Kidney (tissue), 14 donors: Measurements from ENCODE around the gene TAOK1. TPM values are rescaled to one million over a fixed set of nuclear protein-coding genes. Genes with fewer than 3 reads are reported as not detected.

ENCODE experiments used
- DNase-seq, 5 donors: peaks; one replicate each; pipeline ENCODE4 v3.0.0-alpha.2; 2013 to 2020
- FAIRE-seq: peaks from 2 replicates; lab custom pipeline; 2012; peaks lifted over from hg19 to GRCh38; lab: Jason Lieb, UNC
- H3K27ac ChIP-seq, 2 donors: one replicate each; pipeline ENCODE4 v1.7.0; 2013; ENCODE audit warnings: low read depth in 2 of 2, low read length in 2 of 2, inconsistent platforms in 1 of 2
- H3K27me3 ChIP-seq: one replicate; pipeline ENCODE4 v1.7.1; 2013; ENCODE audit warnings: low read length, inconsistent platforms; ENCODE audit not compliant: control insufficient read depth, insufficient read depth
- H3K36me3 ChIP-seq, 3 donors: one replicate each; pipeline versions ENCODE4 v1.7.0 to v1.7.1; 2013; ENCODE audit warnings: low read length in 3 of 3, control low read depth in 1 of 3, inconsistent platforms in 1 of 3; ENCODE audit not compliant: insufficient read depth in 3 of 3, control insufficient read depth in 2 of 3
- H3K4me1 ChIP-seq, 3 donors: one replicate each; pipeline versions ENCODE4 v1.7.0 to v1.7.1; 2013; ENCODE audit warnings: low read length in 3 of 3, inconsistent platforms in 1 of 3, low read depth in 1 of 3; ENCODE audit not compliant: control insufficient read depth in 2 of 3, insufficient read depth in 2 of 3
- H3K4me3 ChIP-seq, 3 donors: one replicate each; pipeline versions ENCODE4 v1.7.0 to v1.8.1; 2013; ENCODE audit warnings: low read length in 3 of 3, control low read depth in 1 of 3, inconsistent platforms in 1 of 3
- H3K9ac ChIP-seq, 3 donors: one replicate each; pipeline versions ENCODE4 v1.7.0 to v1.7.1; 2013; ENCODE audit warnings: low read length in 3 of 3, control low read depth in 1 of 3, inconsistent platforms in 1 of 3
- H3K9me3 ChIP-seq, 3 donors: one replicate each; pipeline versions ENCODE4 v1.7.0 to v1.7.1; 2013; ENCODE audit warnings: low read length in 3 of 3, control low read depth in 1 of 3, inconsistent platforms in 1 of 3; ENCODE audit not compliant: control insufficient read depth in 2 of 3, insufficient read depth in 1 of 3
- intact Hi-C: fragments of 100-400 bp; cut with DNase I; formaldehyde crosslinking; loops from one replicate; pipeline ENCODE4 v1.11.1; 2022
- polyA plus RNA-seq: library from polyadenylated mRNA; stranded (reverse); fragments of 350-450 nt; fragmentation: Illumina TruSeq; extraction: RNeasy Lipid Tissue Mini Kit (QIAGEN cat#74804); gene quantifications from one replicate; pipeline ENCODE4 v1.2.3, GENCODE V29; 2014; ENCODE audit warnings: low read depth, low replicate concordance; ENCODE audit not compliant: insufficient read depth
- total RNA-seq: library from RNA; stranded (reverse); fragmentation: NEBNext Ultra II Directional; extraction: Animal tissue kit (Norgen Biotek cat#: 25700); gene quantifications from one replicate; pipeline ENCODE4 v1.2.1, GENCODE V29; 2021
- TF ChIP-seq, protein P1 (sequence below): IDR thresholded peaks from 3 replicates; pipeline ENCODE4 v1.5.1; 2012; ENCODE audit warnings: mild to moderate bottlenecking, moderate library complexity, borderline replicate concordance; ENCODE audit not compliant: insufficient read depth; ENCODE audit errors: extremely low read depth
- donor health status: control.
- donor health status: control.
- donor health status: control.
- donor health status: control.
- donor health status: control.
- donor health status: DM: yes; HTN: yes; CAD: no.
- donor health status: Normal renal cell carcinoma (clear cell type).

Gene TAOK1
- total and polyA plus RNA-seq, 2 donors from 2014 or later = 5.0 to 74.9 TPM

DNA sequence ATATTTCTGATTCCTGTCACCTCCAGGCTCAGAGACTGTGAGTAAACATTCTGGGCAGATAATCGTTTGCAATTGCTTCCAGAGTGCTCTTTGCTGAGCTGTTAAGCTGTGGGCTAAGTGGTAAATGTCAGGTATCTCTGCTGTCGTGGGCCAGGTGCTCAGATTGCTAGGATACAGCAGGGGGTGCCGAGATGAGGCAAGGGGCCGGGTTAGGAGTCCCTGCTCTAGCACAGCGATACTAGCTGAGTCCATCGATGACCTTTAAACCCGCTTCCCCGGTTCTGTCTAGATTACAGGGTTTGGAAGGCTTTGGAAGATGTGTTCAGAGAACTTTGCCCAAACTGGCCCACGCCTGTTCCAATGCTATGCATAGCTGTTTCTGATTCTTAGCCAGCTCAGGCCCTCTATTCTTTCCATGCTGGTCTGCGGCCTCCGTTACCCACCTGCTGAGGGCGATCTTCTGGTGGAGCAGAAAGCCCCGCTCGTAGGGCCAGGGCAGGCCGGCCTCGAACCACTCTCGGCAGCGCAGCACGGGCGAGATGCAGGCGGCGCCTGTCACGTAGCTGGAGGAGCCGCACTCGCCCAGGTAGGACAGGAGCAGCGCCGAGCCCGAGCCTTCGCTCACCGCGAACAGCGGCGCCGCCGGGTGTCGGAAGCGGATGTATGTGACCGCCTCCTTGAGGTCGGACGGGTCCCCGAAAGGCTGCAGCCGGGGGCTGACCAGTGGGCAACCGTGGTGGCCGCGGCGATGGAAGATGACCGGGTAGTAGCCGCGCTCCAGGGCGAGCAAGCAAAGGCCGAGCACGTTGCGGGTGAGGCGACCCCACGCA is 175.7 kb downstream of the TAOK1 start:
- TF ChIP-seq, protein P1, sequence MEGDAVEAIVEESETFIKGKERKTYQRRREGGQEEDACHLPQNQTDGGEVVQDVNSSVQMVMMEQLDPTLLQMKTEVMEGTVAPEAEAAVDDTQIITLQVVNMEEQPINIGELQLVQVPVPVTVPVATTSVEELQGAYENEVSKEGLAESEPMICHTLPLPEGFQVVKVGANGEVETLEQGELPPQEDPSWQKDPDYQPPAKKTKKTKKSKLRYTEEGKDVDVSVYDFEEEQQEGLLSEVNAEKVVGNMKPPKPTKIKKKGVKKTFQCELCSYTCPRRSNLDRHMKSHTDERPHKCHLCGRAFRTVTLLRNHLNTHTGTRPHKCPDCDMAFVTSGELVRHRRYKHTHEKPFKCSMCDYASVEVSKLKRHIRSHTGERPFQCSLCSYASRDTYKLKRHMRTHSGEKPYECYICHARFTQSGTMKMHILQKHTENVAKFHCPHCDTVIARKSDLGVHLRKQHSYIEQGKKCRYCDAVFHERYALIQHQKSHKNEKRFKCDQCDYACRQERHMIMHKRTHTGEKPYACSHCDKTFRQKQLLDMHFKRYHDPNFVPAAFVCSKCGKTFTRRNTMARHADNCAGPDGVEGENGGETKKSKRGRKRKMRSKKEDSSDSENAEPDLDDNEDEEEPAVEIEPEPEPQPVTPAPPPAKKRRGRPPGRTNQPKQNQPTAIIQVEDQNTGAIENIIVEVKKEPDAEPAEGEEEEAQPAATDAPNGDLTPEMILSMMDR = no peak
- H3K36me3 ChIP-seq = peaks cover 0 to 5% (median 4%) of the 10 kb centered on the region in 3 donors
- intact Hi-C loops = no loop called here
- FAIRE-seq = no peak
- H3K4me1 ChIP-seq = peaks cover 0 to 22% (median 11%) of the 10 kb centered on the region in 3 donors
- H3K9me3 ChIP-seq = no peaks in the 10 kb centered on the region
- H3K27ac ChIP-seq = peak overlapping the region; percentile 54 to 63
- no peaks in the 10 kb centered on the region for H3K27me3 ChIP-seq
- DNase-seq = peak; percentile 25 to 86 (median 49)
- H3K4me3 ChIP-seq = peak overlapping the region in 2 of 3 donors; percentile 2 to 66
- peak overlapping the region in 1 of 3 donors; percentile 65 for H3K9ac ChIP-seq

DNA sequence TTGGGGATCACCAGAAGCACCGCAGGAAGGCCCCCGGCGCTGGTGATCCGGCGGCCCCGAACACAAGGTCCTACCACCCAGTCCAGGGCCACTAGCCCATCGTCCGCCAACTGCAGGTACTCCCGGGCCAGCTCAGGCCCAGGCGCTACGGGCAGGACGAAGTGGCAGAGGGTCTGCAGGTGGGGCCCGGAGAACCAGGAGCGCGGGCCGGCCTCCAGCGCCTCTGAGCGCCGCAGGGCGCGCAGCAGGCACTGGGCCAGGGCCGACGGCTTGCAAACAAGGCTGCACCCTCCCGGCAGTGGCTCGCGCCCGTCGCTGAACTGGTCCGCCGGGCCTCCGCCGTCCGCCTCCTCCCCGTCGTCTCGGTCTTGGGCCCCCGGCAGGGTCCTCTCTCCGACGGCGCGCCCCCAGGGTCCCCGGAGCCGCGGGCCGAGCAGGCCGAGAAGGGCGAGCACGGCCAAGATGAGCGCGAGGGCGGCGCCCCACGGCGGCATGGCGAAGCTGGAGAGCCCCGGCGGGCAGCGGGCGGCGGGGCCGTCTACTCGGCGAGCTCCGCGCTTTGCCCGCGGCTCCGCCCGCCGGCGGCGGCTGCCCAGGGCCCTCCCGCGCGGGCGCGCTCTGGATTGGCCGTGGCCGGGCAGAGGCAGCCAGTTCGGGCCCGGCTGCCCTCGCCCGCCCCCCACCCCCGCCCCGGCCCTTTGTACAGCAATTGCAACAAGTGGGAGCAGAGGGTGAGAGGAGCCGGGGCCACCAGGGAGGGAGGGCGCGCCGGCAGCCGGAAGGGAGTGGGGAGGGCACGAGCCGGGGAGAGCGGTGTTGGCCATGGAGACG is 176.5 kb downstream of the TAOK1 start, which contains the start of gene ABHD15:
ABHD15 (minus strand) TSS at position 565 of the 831 bp plus-strand sequence; CDS start at position 494, 71 bp downstream.
- peak within 1 kb of the TSS in 2 of 3 donors; percentile 63 to 75 for H3K9ac ChIP-seq
- H3K4me3 ChIP-seq = peak within 1 kb of the TSS; percentile 34 to 86 (median 81)
- H3K27ac ChIP-seq = peak within 1 kb of the TSS; percentile 87 to 91
- intact Hi-C loops = no loop called here
- H3K27me3 ChIP-seq = no peaks in the 10 kb centered on the region
- DNase-seq = peak; percentile 69 to 90 (median 77)
- peaks cover 0 to 3% (median 2%) of the 10 kb centered on the region in 3 donors for H3K36me3 ChIP-seq
- H3K4me1 ChIP-seq = peaks cover 0 to 22% (median 11%) of the 10 kb centered on the region in 3 donors
- TF ChIP-seq, protein P1 = no peak
- no peak for FAIRE-seq
- H3K9me3 ChIP-seq = no peaks in the 10 kb centered on the region

DNA sequence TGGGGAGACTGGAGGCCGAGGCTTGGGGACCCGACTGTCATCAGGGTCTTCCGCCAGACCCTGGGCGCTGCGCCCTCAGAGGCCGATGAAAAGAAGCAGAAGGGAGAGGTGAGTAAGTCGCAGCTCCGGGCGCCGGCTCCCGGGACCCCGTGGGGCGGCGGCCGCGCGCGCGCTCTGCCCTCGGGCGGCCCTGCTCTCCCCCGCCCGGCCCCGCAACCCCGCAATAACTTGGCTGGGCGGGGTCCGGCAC is 177.1 kb downstream of the TAOK1 start:
- intact Hi-C loops = no loop called here
- no peak for FAIRE-seq

More for the DNA sequence above, 177.1 kb downstream of the TAOK1 start:
- peaks cover 0 to 17% (median 11%) of the 10 kb centered on the region in 3 donors for H3K4me1 ChIP-seq
- peak in 1 of 5 donors; percentile 34 for DNase-seq
- H3K4me3 ChIP-seq = peak overlapping the region; percentile 18 to 81 (median 30)
- no peaks in the 10 kb centered on the region for H3K36me3 ChIP-seq
- H3K27me3 ChIP-seq = no peaks in the 10 kb centered on the region
- TF ChIP-seq, protein P1 = no peak
- H3K27ac ChIP-seq = peak overlapping the region; percentile 87 to 91
- H3K9ac ChIP-seq = peak overlapping the region in 1 of 3 donors; percentile 73
- no peaks in the 10 kb centered on the region for H3K9me3 ChIP-seq
